OCI-LY7 (cell line): ENCODE data around the gene FKBP9.

Experiments used
- CTCF ChIP-seq: fragments of 200-600 bp; sonication (generic); conservative IDR thresholded peaks from 2 replicates; pipeline ENCODE4 v1.5.1; 2014; ENCODE audit warnings: mild to moderate bottlenecking, antibody characterized with exemption, low read length, moderate library complexity, mixed read lengths
- EZH2phosphoT487 ChIP-seq: fragments of 200-600 bp; sonication (generic); IDR thresholded peaks from 2 replicates; pipeline ENCODE4 v1.6.1; 2018; ENCODE audit warnings: low read depth, borderline replicate concordance, mild to moderate bottlenecking, mixed run types, antibody characterized with exemption, low read length, moderate library complexity, mixed read lengths

GRCh38 chr7:32942415-32943251, 14.6 kb upstream of the FKBP9 start:
- TF ChIP-seq CTCF (no peak; the same call in 1 of the 2 replicates), EZH2phosphoT487 (no peak)
